Activated naive CD4-positive, alpha-beta T cell treated with anti-CD3 and anti-CD28 coated beads for 36 hours (primary cell): ENCODE measurements around the gene CHST8. TPM values are rescaled to one million over a fixed set of nuclear protein-coding genes. Genes with fewer than 3 reads are reported as not detected.
A peak's percentile ranks its signal among the peaks of the same experiment; 100 is the strongest.

Experiments
- CTCF ChIA-PET: fragments of 350-600 bp; sonication (Branson Sonifier 250); formaldehyde crosslinking; loops from one replicate; lab custom pipeline; 2021; ENCODE audit warnings: antibody characterized with exemption; lab: Charles Lee
- DNase-seq: peaks from one replicate; pipeline ENCODE4 v3.0.0-alpha.2; 2020
- H3K27ac Mint-ChIP-seq: one replicate; pipeline ENCODE4 v1.8.0; 2021; ENCODE audit warnings: mild to moderate bottlenecking, mixed read lengths
- H3K27me3 Mint-ChIP-seq: one replicate; pipeline ENCODE4 v1.8.0; 2021; ENCODE audit warnings: low read depth, mixed read lengths
- H3K36me3 Mint-ChIP-seq: one replicate; pipeline ENCODE4 v1.8.0; 2021; ENCODE audit warnings: low read depth, mixed read lengths
- H3K4me1 Mint-ChIP-seq: one replicate; pipeline ENCODE4 v1.8.0; 2021; ENCODE audit warnings: low read depth, mixed read lengths
- H3K4me3 Mint-ChIP-seq: one replicate; pipeline ENCODE4 v1.8.0; 2021; ENCODE audit warnings: mild to moderate bottlenecking, moderate library complexity, mixed read lengths
- H3K9me3 Mint-ChIP-seq: one replicate; pipeline ENCODE4 v1.8.0; 2021; ENCODE audit warnings: mixed read lengths
- intact Hi-C: fragments of 100-400 bp; cut with micrococcal nuclease; formaldehyde crosslinking; loops from one replicate; pipeline ENCODE4 v1.15.1; 2023
- total RNA-seq, 2 experiments: library from RNA; stranded (reverse); gene quantifications; one replicate each; pipeline ENCODE4 v1.2.3, GENCODE V29; 2021

Gene CHST8
- total RNA-seq, 2 experiments from 2014 or later = not detected

GRCh38 chr19:33770107-33770506 lies 148.4 kb downstream of the CHST8 start:
- H3K27ac Mint-ChIP-seq = no peak overlapping the region
- CTCF ChIA-PET = interaction anchor here (1.0 to 2.7 kb wide), 6 partner anchors 8 to 354 kb away, joined by 3 to 13 read pairs (median 6); no protein-coding TSS in a partner anchor
- H3K9me3 Mint-ChIP-seq = no peaks in the 10 kb centered on the region
- H3K4me3 Mint-ChIP-seq = no peak overlapping the region
- intact Hi-C loops = loop anchor here (2.0 kb wide), 1 partner anchor 535 kb away; no protein-coding TSS in a partner anchor
- no peaks in the 10 kb centered on the region for H3K36me3 Mint-ChIP-seq
- H3K4me1 Mint-ChIP-seq = no peaks in the 10 kb centered on the region
- no peak for DNase-seq
- peaks cover 10% of the 10 kb centered on the region for H3K27me3 Mint-ChIP-seq

- intact Hi-C loops = loop anchor here (1.0 to 2.0 kb wide), 3 partner anchors 341 to 537 kb away; no protein-coding TSS in a partner anchor
- peaks cover 10% of the 10 kb centered on the region for H3K27me3 Mint-ChIP-seq
- H3K4me1 Mint-ChIP-seq = no peaks in the 10 kb centered on the region
- H3K4me3 Mint-ChIP-seq = no peak overlapping the region
- H3K27ac Mint-ChIP-seq = no peak overlapping the region
- H3K36me3 Mint-ChIP-seq = no peaks in the 10 kb centered on the region
- peak; percentile 80 for DNase-seq
- CTCF ChIA-PET = interaction anchor here (0.6 to 2.0 kb wide), 10 partner anchors 178 to 537 kb away, joined by 3 to 8 read pairs (median 3); no protein-coding TSS in a partner anchor
- no peaks in the 10 kb centered on the region for H3K9me3 Mint-ChIP-seq
Observed at GRCh38 chr19:33771384-33772101, 149.8 kb downstream of the CHST8 start.

- Mint-ChIP-seq H3K27ac (no peak overlapping the region), H3K4me3 (no peak overlapping the region), H3K9me3 (no peaks in the 10 kb centered on the region), H3K27me3 (peaks cover 9% of the 10 kb centered on the region), H3K4me1 (no peaks in the 10 kb centered on the region), H3K36me3 (no peaks in the 10 kb centered on the region)
- DNase-seq = no peak
- intact Hi-C loops = no loop called here
- CTCF ChIA-PET = interaction anchor here (0.6 kb wide), 1 partner anchor 538 kb away, joined by 3 read pairs; no protein-coding TSS in a partner anchor
Observed at GRCh38 chr19:33772102-33772857, 150.5 kb downstream of the CHST8 start.

GRCh38 chr19:33772858-33773180 lies 151.1 kb downstream of the CHST8 start:
- intact Hi-C loops = no loop called here
- Mint-ChIP-seq H3K36me3 (no peaks in the 10 kb centered on the region), H3K27me3 (peaks cover 4% of the 10 kb centered on the region), H3K27ac (no peak overlapping the region), H3K4me1 (no peaks in the 10 kb centered on the region), H3K9me3 (no peaks in the 10 kb centered on the region), H3K4me3 (no peak overlapping the region)
- CTCF ChIA-PET = no interaction called here
- no peak for DNase-seq

- CTCF ChIA-PET = no interaction called here
- H3K27ac Mint-ChIP-seq = no peak overlapping the region
- no peaks in the 10 kb centered on the region for H3K9me3 Mint-ChIP-seq
- intact Hi-C loops = no loop called here
- peaks cover 10% of the 10 kb centered on the region for H3K27me3 Mint-ChIP-seq
- H3K4me1 Mint-ChIP-seq = peaks cover 4% of the 10 kb centered on the region
- H3K4me3 Mint-ChIP-seq = no peak overlapping the region
- no peaks in the 10 kb centered on the region for H3K36me3 Mint-ChIP-seq
- no peak for DNase-seq
Observed at GRCh38 chr19:33773704-33774624, 152.2 kb downstream of the CHST8 start.

GRCh38 chr19:33774751-33775150 lies 153.0 kb downstream of the CHST8 start:
- Mint-ChIP-seq H3K27ac (no peak overlapping the region), H3K4me1 (peaks cover 5% of the 10 kb centered on the region), H3K9me3 (no peaks in the 10 kb centered on the region), H3K27me3 (peaks cover 17% of the 10 kb centered on the region), H3K36me3 (no peaks in the 10 kb centered on the region), H3K4me3 (no peak overlapping the region)
- intact Hi-C loops = no loop called here
- CTCF ChIA-PET = no interaction called here
- no peak for DNase-seq

- Mint-ChIP-seq H3K36me3 (no peaks in the 10 kb centered on the region), H3K27me3 (peaks cover 26% of the 10 kb centered on the region), H3K9me3 (no peaks in the 10 kb centered on the region), H3K27ac (no peak overlapping the region), H3K4me1 (peaks cover 5% of the 10 kb centered on the region), H3K4me3 (no peak overlapping the region)
- CTCF ChIA-PET = interaction anchor here (2.8 to 3.4 kb wide), 2 partner anchors 222 to 320 kb away, joined by 21 to 47 read pairs; no protein-coding TSS in a partner anchor
- intact Hi-C loops = no loop called here
- DNase-seq = no peak
Observed at GRCh38 chr19:33775731-33776487, 154.2 kb downstream of the CHST8 start.

GRCh38 chr19:33777351-33777750 lies 155.6 kb downstream of the CHST8 start:
- Mint-ChIP-seq H3K27ac (no peak overlapping the region), H3K27me3 (peaks cover 25% of the 10 kb centered on the region), H3K4me3 (no peak overlapping the region), H3K36me3 (no peaks in the 10 kb centered on the region), H3K4me1 (peaks cover 5% of the 10 kb centered on the region), H3K9me3 (no peaks in the 10 kb centered on the region)
- intact Hi-C loops = no loop called here
- DNase-seq = no peak
- CTCF ChIA-PET = interaction anchor here (0.6 to 3.4 kb wide), 36 partner anchors 8 to 637 kb away, joined by 3 to 47 read pairs (median 4); partner anchors contain the start of gene KCTD15

- Mint-ChIP-seq H3K27me3 (peaks cover 25% of the 10 kb centered on the region), H3K4me3 (no peak overlapping the region), H3K9me3 (no peaks in the 10 kb centered on the region), H3K27ac (no peak overlapping the region), H3K36me3 (no peaks in the 10 kb centered on the region), H3K4me1 (peaks cover 5% of the 10 kb centered on the region)
- intact Hi-C loops = loop anchor here (1.0 kb wide), 3 partner anchors 221 to 368 kb away; no protein-coding TSS in a partner anchor
- CTCF ChIA-PET = interaction anchor here (0.5 to 3.4 kb wide), 44 partner anchors 9 to 679 kb away, joined by 3 to 47 read pairs (median 4); partner anchors contain the start of gene KCTD15
- no peak for DNase-seq
Observed at GRCh38 chr19:33777753-33778088, 156.0 kb downstream of the CHST8 start.

- CTCF ChIA-PET = interaction anchor here (0.5 to 3.4 kb wide), 46 partner anchors 9 to 1130 kb away, joined by 3 to 47 read pairs (median 4); partner anchors contain the start of gene KCTD15
- no peaks in the 10 kb centered on the region for H3K36me3 Mint-ChIP-seq
- H3K27ac Mint-ChIP-seq = no peak overlapping the region
- peaks cover 25% of the 10 kb centered on the region for H3K27me3 Mint-ChIP-seq
- H3K4me1 Mint-ChIP-seq = peaks cover 5% of the 10 kb centered on the region
- intact Hi-C loops = loop anchor here (1.0 kb wide), 3 partner anchors 220 to 367 kb away; no protein-coding TSS in a partner anchor
- peak; percentile 86 for DNase-seq
- H3K4me3 Mint-ChIP-seq = no peak overlapping the region
- no peaks in the 10 kb centered on the region for H3K9me3 Mint-ChIP-seq
Observed at GRCh38 chr19:33778089-33778791, 156.5 kb downstream of the CHST8 start.
